ENCODE results near the gene MTCH1. TPM values are rescaled to one million over a fixed set of nuclear protein-coding genes. Genes with fewer than 3 reads are reported as not detected.
A peak's percentile ranks its signal among the peaks of the same experiment; 100 is the strongest.

Gene MTCH1
- total and polyA plus RNA-seq, 2 experiments from 2014 or later = 108 to 271 TPM

DNA sequence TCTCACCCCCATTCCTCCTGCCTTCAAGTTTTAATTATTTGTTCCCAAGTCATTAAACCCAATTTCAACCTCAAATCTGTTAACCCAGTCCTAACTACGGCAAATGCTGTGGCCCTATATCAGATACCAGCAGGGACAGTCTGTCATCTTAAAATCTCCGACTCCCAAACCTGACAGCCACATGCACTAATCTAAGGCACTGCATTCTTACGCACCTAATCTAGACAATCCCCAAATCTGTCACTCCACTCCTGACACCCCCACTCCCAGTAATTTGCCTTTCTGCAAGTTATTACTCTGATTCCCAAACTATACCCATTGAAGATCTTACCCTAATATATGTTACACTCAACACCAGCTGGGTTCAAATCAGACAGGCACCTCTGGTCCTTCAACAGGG lies 2.5 kb downstream of the MTCH1 start:
- Histone ChIP-seq H4K20me1 (replicated peaks; ENCODE audit: insufficient read depth) (peaks cover 57% of the 10 kb centered on the region), H3K79me2 (replicated peaks; ENCODE audit: insufficient read depth) (peaks cover 77% of the 10 kb centered on the region), H3K4me1 (ENCODE audit: insufficient read depth) (peaks cover 60% of the 10 kb centered on the region), H3K4me3 (peak overlapping the region; percentile 90; the same call in 1 of the 2 replicates), H3K36me3 (ENCODE audit: insufficient read depth) (peaks cover 6% of the 10 kb centered on the region; the same call in 1 of the 2 replicates), H2AFZ (no peak overlapping the region), H3K4me2 (peak overlapping the region; percentile 98), H3K27ac (ENCODE audit: low read depth) (peak overlapping the region; percentile 26; the same call in 1 of the 2 replicates), H3F3A (replicated peaks; ENCODE audit: low read depth) (peaks cover 3% of the 10 kb centered on the region; the same call in 1 of the 2 replicates), H3K9me2 (ENCODE audit: insufficient read depth) (no peaks in the 10 kb centered on the region), H3K27me3 (ENCODE audit: insufficient read depth) (no peaks in the 10 kb centered on the region)
- H3K36me3 Mint-ChIP-seq (ENCODE audit: low read depth) = peaks cover 7% of the 10 kb centered on the region; the same call in 2 of the 3 replicates
- no peaks in the 10 kb centered on the region; the same call in 2 of the 3 replicates for H3K9me3 Mint-ChIP-seq
- no peak for TF ChIP-seq STAT1 (IDR thresholded peaks at IDR 0.05; ENCODE audit: unreplicated experiment)
- TF ChIP-seq CREB1 (CRISPR knock-in tag; IDR thresholded peaks at IDR 0.05; ENCODE audit: low read depth) = no peak
- no peak for TF ChIP-seq POLR2AphosphoS5 (IDR thresholded peaks at IDR 0.05; ENCODE audit: low read depth)
- TF ChIP-seq, protein P1, sequence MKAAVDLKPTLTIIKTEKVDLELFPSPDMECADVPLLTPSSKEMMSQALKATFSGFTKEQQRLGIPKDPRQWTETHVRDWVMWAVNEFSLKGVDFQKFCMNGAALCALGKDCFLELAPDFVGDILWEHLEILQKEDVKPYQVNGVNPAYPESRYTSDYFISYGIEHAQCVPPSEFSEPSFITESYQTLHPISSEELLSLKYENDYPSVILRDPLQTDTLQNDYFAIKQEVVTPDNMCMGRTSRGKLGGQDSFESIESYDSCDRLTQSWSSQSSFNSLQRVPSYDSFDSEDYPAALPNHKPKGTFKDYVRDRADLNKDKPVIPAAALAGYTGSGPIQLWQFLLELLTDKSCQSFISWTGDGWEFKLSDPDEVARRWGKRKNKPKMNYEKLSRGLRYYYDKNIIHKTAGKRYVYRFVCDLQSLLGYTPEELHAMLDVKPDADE (IDR thresholded peaks at IDR 0.05) = no peak
- no peak for TF ChIP-seq EZH2 (IDR thresholded peaks at IDR 0.05; ENCODE audit: low read depth, unreplicated experiment)
- TF ChIP-seq, protein P2, sequence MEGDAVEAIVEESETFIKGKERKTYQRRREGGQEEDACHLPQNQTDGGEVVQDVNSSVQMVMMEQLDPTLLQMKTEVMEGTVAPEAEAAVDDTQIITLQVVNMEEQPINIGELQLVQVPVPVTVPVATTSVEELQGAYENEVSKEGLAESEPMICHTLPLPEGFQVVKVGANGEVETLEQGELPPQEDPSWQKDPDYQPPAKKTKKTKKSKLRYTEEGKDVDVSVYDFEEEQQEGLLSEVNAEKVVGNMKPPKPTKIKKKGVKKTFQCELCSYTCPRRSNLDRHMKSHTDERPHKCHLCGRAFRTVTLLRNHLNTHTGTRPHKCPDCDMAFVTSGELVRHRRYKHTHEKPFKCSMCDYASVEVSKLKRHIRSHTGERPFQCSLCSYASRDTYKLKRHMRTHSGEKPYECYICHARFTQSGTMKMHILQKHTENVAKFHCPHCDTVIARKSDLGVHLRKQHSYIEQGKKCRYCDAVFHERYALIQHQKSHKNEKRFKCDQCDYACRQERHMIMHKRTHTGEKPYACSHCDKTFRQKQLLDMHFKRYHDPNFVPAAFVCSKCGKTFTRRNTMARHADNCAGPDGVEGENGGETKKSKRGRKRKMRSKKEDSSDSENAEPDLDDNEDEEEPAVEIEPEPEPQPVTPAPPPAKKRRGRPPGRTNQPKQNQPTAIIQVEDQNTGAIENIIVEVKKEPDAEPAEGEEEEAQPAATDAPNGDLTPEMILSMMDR (conservative IDR thresholded peaks at IDR 0.05; ENCODE audit: low read depth in 2 of 2) = no peak
- H3K4me1 Mint-ChIP-seq = peaks cover 38% of the 10 kb centered on the region
- ATAC-seq (no peak), DNase-seq (ENCODE audit: low spot score) (no peak)
- H3K27me3 Mint-ChIP-seq (ENCODE audit: insufficient read depth, low read depth, poor library complexity) = peaks cover 10% of the 10 kb centered on the region
- H3K27ac Mint-ChIP-seq = no peak overlapping the region
- H3K4me3 Mint-ChIP-seq = no peak overlapping the region

DNA sequence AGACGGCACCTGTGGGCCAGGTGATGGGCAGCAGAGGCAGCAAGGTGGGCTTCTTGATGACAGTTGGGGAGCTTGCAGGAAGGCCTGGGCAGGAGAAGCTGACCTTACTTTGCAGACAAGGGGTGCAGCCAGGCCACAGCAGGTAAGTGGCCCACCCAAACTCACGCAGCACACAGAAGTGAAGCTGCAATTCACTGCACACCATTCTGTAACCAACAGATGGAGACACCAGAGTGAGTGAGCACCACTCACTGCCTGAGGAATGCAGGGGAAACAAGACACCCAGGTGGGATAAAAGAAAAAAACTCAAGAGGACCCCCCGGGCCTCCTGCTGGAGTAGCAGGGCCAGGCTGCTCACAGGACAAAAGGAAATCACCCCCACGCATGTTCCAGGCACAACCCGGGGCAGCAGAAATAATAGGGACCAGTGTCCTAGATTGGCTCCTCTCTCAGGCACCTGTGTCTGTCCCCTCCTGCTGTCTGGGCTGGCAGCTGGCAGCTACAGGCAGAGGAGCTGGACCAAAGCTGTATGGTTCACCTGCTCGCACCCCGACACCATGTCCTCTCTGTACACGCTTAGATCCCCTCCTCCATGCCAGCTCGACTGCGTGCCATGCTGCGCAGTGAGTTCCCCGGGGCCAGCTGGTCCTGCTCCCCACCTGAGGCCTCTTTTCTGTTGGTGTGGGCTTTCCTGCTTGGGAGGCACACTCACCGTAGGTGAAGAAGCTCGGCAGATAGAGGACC lies 4.9 kb downstream of the MTCH1 start:
- Histone ChIP-seq H4K20me1 (replicated peaks; ENCODE audit: insufficient read depth) (peaks cover 64% of the 10 kb centered on the region), H3K27me3 (ENCODE audit: insufficient read depth) (no peaks in the 10 kb centered on the region), H3K9me2 (ENCODE audit: insufficient read depth) (no peaks in the 10 kb centered on the region), H2AFZ (no peak overlapping the region), H3K79me2 (replicated peaks; ENCODE audit: insufficient read depth) (peaks cover 78% of the 10 kb centered on the region), H3K4me3 (no peak overlapping the region), H3K4me1 (ENCODE audit: insufficient read depth) (peaks cover 50% of the 10 kb centered on the region), H3K27ac (ENCODE audit: low read depth) (peak overlapping the region; percentile 72; the same call in 1 of the 2 replicates), H3K36me3 (ENCODE audit: insufficient read depth) (peaks cover 17% of the 10 kb centered on the region), H3K4me2 (peak overlapping the region; percentile 57; the same call in 1 of the 2 replicates), H3F3A (replicated peaks; ENCODE audit: low read depth) (peaks cover 4% of the 10 kb centered on the region; the same call in 1 of the 2 replicates)
- DNase-seq (ENCODE audit: low spot score) (peak; percentile 73), ATAC-seq (peak; percentile 41)
- H3K4me1 Mint-ChIP-seq = peaks cover 33% of the 10 kb centered on the region
- H3K4me3 Mint-ChIP-seq = no peak overlapping the region; the same call in 2 of the 3 replicates
- H3K27ac Mint-ChIP-seq = peak overlapping the region; percentile 58
- H3K9me3 Mint-ChIP-seq = no peaks in the 10 kb centered on the region
- TF ChIP-seq, protein P2 (conservative IDR thresholded peaks at IDR 0.05; ENCODE audit: low read depth in 2 of 2) = peak; percentile 41 to 45
- TF ChIP-seq CREB1 (CRISPR knock-in tag; IDR thresholded peaks at IDR 0.05; ENCODE audit: low read depth) = no peak
- peaks cover 9% of the 10 kb centered on the region for H3K27me3 Mint-ChIP-seq (ENCODE audit: insufficient read depth, low read depth, poor library complexity)
- H3K36me3 Mint-ChIP-seq (ENCODE audit: low read depth) = peaks cover 32% of the 10 kb centered on the region
